ENCODE data around the gene C16orf54. TPM values are rescaled to one million over a fixed set of nuclear protein-coding genes. Genes with fewer than 3 reads are reported as not detected.
"Not testable (repeated sequence)": the region's sequence is repeated elsewhere in the genome, so short reads cannot be mapped to it uniquely, and the experiment has no call there.

Gene C16orf54
- total RNA-seq, 1 donor from 2014 or later, result not detected

DNA sequence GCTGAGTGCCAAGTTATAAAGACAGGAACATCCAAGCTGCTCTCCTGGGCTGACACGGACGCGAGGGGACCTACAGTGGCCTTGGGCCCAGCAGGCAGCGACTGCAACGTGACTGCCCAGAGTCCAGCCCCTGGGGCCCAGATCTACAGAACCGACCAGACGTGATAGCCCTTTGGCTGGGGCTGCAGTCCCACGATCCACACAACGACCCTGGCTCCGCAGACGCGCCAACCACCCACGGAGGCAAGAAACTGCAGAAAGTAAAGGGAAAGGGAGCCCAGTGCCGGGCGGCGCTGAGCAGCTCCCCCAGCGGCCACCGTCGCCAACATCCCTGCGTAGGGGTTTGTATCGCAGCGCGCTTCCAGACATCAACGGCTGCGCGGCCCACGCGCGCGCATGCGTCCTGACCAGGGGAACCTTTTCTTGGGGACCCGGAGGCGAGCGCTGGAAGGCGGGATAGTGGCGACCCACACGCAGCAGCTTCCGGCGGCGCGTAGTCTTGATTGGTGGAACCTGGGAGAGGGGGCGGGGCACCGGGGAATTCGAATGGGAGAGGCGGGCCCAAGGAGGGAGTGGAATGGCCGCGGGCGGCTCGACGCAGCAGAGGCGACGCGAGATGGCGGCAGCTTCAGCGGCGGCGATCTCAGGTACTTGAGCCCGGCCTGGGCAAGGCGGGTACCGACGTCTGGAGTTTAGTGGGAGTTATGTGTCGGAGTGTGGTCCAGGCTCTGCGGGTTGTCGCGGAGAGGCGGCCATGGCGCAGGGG lies 44.6 kb upstream of the C16orf54 start, which contains the start of gene KIF22:
TSS of gene KIF22 (plus strand) at position 569 of the 766 bp plus-strand sequence. CDS start at position 578, 9 bp downstream.
- no peaks in the 10 kb centered on the region for H3K36me3 ChIP-seq (ENCODE audit: control insufficient read depth, insufficient read depth, low read length)
- FAIRE-seq, result no peak
- H3K4me3 ChIP-seq (ENCODE audit: low read depth, low read length), result peak within 1 kb of the TSS; percentile 98
- peak; percentile 95 for DNase-seq (ENCODE audit: low read depth)
- TF ChIP-seq, protein P1, sequence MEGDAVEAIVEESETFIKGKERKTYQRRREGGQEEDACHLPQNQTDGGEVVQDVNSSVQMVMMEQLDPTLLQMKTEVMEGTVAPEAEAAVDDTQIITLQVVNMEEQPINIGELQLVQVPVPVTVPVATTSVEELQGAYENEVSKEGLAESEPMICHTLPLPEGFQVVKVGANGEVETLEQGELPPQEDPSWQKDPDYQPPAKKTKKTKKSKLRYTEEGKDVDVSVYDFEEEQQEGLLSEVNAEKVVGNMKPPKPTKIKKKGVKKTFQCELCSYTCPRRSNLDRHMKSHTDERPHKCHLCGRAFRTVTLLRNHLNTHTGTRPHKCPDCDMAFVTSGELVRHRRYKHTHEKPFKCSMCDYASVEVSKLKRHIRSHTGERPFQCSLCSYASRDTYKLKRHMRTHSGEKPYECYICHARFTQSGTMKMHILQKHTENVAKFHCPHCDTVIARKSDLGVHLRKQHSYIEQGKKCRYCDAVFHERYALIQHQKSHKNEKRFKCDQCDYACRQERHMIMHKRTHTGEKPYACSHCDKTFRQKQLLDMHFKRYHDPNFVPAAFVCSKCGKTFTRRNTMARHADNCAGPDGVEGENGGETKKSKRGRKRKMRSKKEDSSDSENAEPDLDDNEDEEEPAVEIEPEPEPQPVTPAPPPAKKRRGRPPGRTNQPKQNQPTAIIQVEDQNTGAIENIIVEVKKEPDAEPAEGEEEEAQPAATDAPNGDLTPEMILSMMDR (IDR thresholded peaks at IDR 0.05; ENCODE audit: insufficient read depth, low read length, severe bottlenecking), result peak; percentile 91
- no peaks in the 10 kb centered on the region for H3K27me3 ChIP-seq (ENCODE audit: control insufficient read depth, insufficient read depth, low read length)

DNA sequence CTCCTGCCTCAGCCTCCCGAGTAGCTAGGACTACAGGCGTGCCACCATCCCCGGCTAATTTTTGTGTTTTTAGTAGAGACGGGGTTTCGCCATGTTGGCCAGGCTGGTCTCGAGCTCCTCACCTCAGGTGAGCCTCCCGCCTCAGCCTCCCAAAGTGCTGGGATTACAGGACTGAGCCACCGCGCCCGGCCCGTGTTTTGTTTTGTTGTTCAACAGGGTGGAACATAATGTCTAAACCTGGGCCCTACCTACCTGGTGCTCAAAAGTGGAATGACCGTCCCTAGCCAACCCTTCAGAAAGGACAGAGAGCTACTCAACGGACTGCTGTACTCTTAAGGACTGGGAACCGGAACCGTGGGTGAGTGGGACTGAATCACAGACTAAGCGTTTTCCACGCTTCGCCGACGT lies 44.0 kb upstream of the C16orf54 start:
- FAIRE-seq (no peak), DNase-seq (ENCODE audit: low read depth) (no peak)
- Histone ChIP-seq H3K4me3 (ENCODE audit: low read depth, low read length) (peak overlapping the region; percentile 98), H3K36me3 (ENCODE audit: control insufficient read depth, insufficient read depth, low read length) (no peaks in the 10 kb centered on the region), H3K27me3 (ENCODE audit: control insufficient read depth, insufficient read depth, low read length) (no peaks in the 10 kb centered on the region)
- TF ChIP-seq, protein P1 (IDR thresholded peaks at IDR 0.05; ENCODE audit: insufficient read depth, low read length, severe bottlenecking), result no peak

DNA sequence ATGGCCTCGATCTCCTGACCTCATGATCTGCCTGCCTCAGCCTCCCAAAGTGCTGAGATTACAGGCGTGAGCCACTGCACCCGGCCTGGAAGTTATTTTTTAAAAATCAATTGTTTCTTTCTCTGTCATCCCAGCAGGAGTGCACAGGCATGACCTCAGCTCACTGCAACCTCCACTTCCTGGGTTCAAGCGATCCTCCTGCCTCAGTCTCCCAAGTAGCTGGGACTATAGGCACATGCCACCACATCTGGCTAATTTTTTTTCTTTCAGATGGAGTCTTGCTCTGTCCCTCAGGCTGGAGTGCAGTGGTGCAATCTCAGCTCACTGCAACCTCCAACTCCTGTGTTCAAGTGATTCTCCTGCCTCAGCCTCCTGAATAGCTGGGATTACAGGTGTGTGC lies 41.4 kb upstream of the C16orf54 start:
- not testable (repeated sequence) for H3K27me3 ChIP-seq (ENCODE audit: control insufficient read depth, insufficient read depth, low read length); DNase-seq (ENCODE audit: low read depth); H3K4me3 ChIP-seq (ENCODE audit: low read depth, low read length); FAIRE-seq; H3K36me3 ChIP-seq (ENCODE audit: control insufficient read depth, insufficient read depth, low read length)

DNA sequence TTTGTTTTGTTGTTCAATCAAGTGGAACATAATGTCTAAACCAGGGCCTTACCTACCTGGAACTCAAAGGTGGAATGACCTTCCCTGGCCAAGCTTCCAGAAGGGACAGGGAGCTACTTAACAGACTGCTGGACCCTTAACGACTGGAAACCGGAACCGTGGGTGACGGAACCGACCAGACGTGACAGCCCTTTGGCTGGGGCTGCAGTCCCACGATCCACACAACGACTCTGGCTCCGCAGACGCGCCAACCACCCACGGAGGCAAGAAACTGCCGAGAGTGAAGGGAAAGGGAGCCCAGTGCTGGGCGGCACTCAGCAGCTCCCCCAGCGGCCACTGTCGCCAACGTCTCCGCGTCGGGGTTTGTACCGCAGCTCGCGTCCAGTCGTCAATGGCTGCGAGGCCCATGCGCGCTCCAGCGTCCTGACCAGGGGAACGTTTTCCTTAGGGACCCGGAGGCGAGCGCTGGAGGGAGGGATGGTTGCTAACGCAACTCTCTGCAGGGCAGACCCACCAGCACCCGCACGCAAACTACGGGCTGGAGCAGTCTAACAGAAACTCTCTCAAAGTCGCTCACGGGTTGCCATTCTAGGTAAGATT lies 39.2 kb upstream of the C16orf54 start:
- TF ChIP-seq, protein P1 (IDR thresholded peaks at IDR 0.05; ENCODE audit: insufficient read depth, low read length, severe bottlenecking), result peak; percentile 75
- FAIRE-seq (no peak), DNase-seq (ENCODE audit: low read depth) (no peak)
- no peaks in the 10 kb centered on the region for H3K27me3 ChIP-seq (ENCODE audit: control insufficient read depth, insufficient read depth, low read length)
- no peaks in the 10 kb centered on the region for H3K36me3 ChIP-seq (ENCODE audit: control insufficient read depth, insufficient read depth, low read length)
- H3K4me3 ChIP-seq (ENCODE audit: low read depth, low read length), result no peak overlapping the region

DNA sequence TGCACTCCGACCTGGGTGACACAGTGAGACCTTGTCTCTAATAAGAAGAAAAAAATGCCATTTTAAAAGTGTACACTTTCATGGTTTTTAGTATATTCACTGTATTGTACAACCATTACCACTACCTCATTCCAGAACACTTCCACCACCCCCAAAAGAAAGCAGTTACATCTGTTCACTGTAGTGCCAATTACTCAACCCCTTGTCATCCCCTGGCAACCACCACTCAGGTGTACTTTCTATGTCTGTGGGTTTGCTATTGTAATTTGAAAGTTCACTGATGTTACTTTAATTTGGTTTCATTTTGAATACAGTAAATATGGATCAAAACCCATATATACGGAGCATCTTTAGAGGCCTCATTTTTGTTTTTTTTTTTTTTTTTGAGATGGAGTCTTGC lies 38.4 kb upstream of the C16orf54 start:
- DNase-seq (ENCODE audit: low read depth), result peak; percentile 83
- Histone ChIP-seq H3K36me3 (ENCODE audit: control insufficient read depth, insufficient read depth, low read length) (no peaks in the 10 kb centered on the region), H3K27me3 (ENCODE audit: control insufficient read depth, insufficient read depth, low read length) (no peaks in the 10 kb centered on the region), H3K4me3 (ENCODE audit: low read depth, low read length) (no peak overlapping the region)
- no peak for FAIRE-seq
- TF ChIP-seq, protein P1 (IDR thresholded peaks at IDR 0.05; ENCODE audit: insufficient read depth, low read length, severe bottlenecking), result no peak

DNA sequence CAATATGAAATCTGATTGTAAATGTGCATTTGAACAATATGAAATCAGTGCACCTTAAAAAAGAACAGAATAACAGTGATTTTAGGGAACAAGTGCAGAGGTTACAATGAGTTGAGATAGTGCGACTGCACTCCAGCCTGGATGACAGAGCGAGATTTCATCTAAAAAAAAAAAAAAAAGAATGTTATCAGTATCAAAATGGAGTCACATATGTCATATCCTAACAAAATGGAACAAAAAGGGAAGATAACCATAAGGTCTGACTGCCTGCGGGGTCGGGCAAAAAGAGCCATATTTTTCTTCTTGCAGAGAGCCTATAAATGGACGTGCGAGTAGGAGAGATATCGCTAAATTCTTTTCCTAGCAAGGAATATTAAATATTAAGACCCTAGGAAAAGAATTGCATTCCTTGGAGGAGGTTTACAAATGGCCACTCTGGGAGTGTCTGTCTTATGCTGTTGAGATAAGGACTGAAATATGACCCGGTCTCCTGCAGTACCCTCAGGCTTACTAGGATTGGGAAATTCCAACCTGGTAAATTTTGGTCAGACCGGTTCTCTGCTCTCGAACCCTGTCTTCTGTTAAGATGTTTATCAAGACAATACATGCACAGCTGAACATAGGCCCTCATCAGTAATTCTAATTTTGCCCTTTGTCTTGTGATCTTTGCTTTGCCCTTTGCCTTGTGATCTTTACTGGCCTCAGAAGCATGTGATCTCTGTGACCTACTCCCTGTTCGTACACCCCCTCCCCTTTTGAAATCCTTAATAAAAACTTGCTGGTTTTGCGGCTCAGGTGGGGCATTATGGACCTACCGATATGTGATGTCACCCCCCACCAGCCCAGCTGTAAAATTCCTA lies 37.5 kb upstream of the C16orf54 start:
- H3K4me3 ChIP-seq (ENCODE audit: low read depth, low read length); H3K27me3 ChIP-seq (ENCODE audit: control insufficient read depth, insufficient read depth, low read length); H3K36me3 ChIP-seq (ENCODE audit: control insufficient read depth, insufficient read depth, low read length); FAIRE-seq: not testable (repeated sequence)
- peak; percentile 71 for DNase-seq (ENCODE audit: low read depth)
